A549 (cell line): ENCODE results near the gene BBIP1. TPM values are rescaled to one million over a fixed set of nuclear protein-coding genes. Genes with fewer than 3 reads are reported as not detected.
A peak's percentile ranks its signal among the peaks of the same experiment; 100 is the strongest.
"Not testable (repeated sequence)": the region's sequence is repeated elsewhere in the genome, so short reads cannot be mapped to it uniquely, and the experiment has no call there.

Source experiments
- ATAC-seq, 2 experiments: fragments of 200-7000 bp in 1 of 2; fragments of >200 bp in 1 of 2; cut with Nextera tagmentation in 1 of 2; cut with Tn5 transposase in 1 of 2; 3 replicates each; pipeline versions ENCODE4 v1.8.0 to v1.9.1; 2018 to 2020; ENCODE audit warnings: mild to moderate bottlenecking in 1 of 2, moderate library complexity in 1 of 2
- CTCF ChIA-PET: fragments of 300-600 bp; sonication (Branson Sonifier 250); formaldehyde crosslinking; extraction: SDS; loops from one replicate; lab custom pipeline; 2021; ENCODE audit warnings: antibody characterized with exemption, inconsistent platforms; lab: Yijun Ruan, JAX
- POLR2A ChIA-PET: fragments of 350-600 bp; formaldehyde crosslinking; extraction: SDS; loops from one replicate; lab custom pipeline; 2021; ENCODE audit warnings: antibody characterized with exemption, inconsistent platforms; lab: Yijun Ruan, JAX
- DNase-seq, 2 experiments: peaks; one replicate each; pipeline versions ENCODE4 v3.0.0 to v3.0.0-alpha.2; 2011 to 2016; ENCODE audit warnings: low read depth in 1 of 2, low spot score in 1 of 2
- FAIRE-seq: peaks from 2 replicates; lab custom pipeline; 2011; peaks lifted over from hg19 to GRCh38; lab: Jason Lieb, UNC
- H3K27ac ChIP-seq, 2 experiments: fragments of >200 bp; sonication (Bioruptor Twin); formaldehyde crosslinking; 3 replicates each; pipeline ENCODE4 v1.5.1; 2016 to 2017
- H3K4me1 ChIP-seq: fragments of >200 bp; sonication (Bioruptor Twin); formaldehyde crosslinking; 3 replicates; pipeline ENCODE4 v1.6.1; 2016
- H3K4me2 ChIP-seq: fragments of >200 bp; sonication (Bioruptor Twin); formaldehyde crosslinking; 3 replicates; pipeline ENCODE4 v1.6.1; 2016
- H3K4me3 ChIP-seq: fragments of >200 bp; sonication (Bioruptor Twin); formaldehyde crosslinking; 3 replicates; pipeline ENCODE4 v1.5.1; 2016
- H3K9me3 ChIP-seq: fragments of >200 bp; sonication (Bioruptor Twin); formaldehyde crosslinking; 3 replicates; pipeline ENCODE4 v1.6.1; 2016
- BHLHE40 ChIP-seq: IDR thresholded peaks from 2 replicates; pipeline ENCODE4 v1.6.1; 2012; ENCODE audit warnings: low read depth, low read length, inconsistent platforms
- EHF ChIP-seq: fragments of 250-450 bp; sonication (Bioruptor Pico); IDR thresholded peaks from 2 replicates; pipeline ENCODE4 v1.5.0; 2020; ENCODE audit warnings: mild to moderate bottlenecking
- EP300 ChIP-seq, 2 experiments: fragments of >200 bp; sonication (Bioruptor Twin); formaldehyde crosslinking; IDR thresholded peaks; 2 replicates in 1 of 2; 3 replicates in 1 of 2; pipeline ENCODE4 v1.6.1; 2016 to 2017
- ESRRA ChIP-seq: fragments of 150-350 bp; IDR thresholded peaks from 2 replicates; pipeline ENCODE4 v1.6.1; 2014; ENCODE audit warnings: mild to moderate bottlenecking, low read length, borderline replicate concordance
- FOSL2 ChIP-seq, 2 experiments: fragments of 450-650 bp in 1 of 2; fragments of >200 bp in 1 of 2; sonication (Bioruptor Twin) in 1 of 2; formaldehyde crosslinking; IDR thresholded peaks; 2 replicates each; pipeline versions ENCODE4 v1.5.0 to v1.6.1; 2016 to 2020; ENCODE audit warnings: mild to moderate bottlenecking in 1 of 2, moderate library complexity in 1 of 2
- FOXS1 ChIP-seq: fragments of 250-450 bp; sonication (Bioruptor Pico); IDR thresholded peaks from 2 replicates; pipeline ENCODE4 v1.5.0; 2020; ENCODE audit warnings: mild to moderate bottlenecking, moderate library complexity
- GATA3 ChIP-seq: IDR thresholded peaks from 2 replicates; pipeline ENCODE4 v1.6.1; 2012; ENCODE audit warnings: borderline replicate concordance
- HOXB5 ChIP-seq: fragments of 250-450 bp; sonication (Bioruptor Pico); IDR thresholded peaks from 2 replicates; pipeline ENCODE4 v1.5.0; 2020; ENCODE audit warnings: mild to moderate bottlenecking, moderate library complexity
- JUN ChIP-seq, 2 experiments: fragments of >200 bp; sonication (Bioruptor Twin); formaldehyde crosslinking; IDR thresholded peaks; 2 replicates in 1 of 2; 3 replicates in 1 of 2; pipeline ENCODE4 v1.6.1; 2016 to 2017
- KDM1A ChIP-seq: fragments of 200-600 bp; sonication (generic); IDR thresholded peaks from 2 replicates; pipeline ENCODE4 v1.6.1; 2016; ENCODE audit warnings: low read depth, mild to moderate bottlenecking
- MAZ ChIP-seq: fragments of 150-350 bp; IDR thresholded peaks from 2 replicates; pipeline ENCODE4 v1.6.1; 2014; ENCODE audit warnings: antibody characterized with exemption, low read depth, low read length, borderline replicate concordance
- POLR2A ChIP-seq: IDR thresholded peaks from 2 replicates; pipeline ENCODE4 v1.6.1; 2012; ENCODE audit warnings: mild to moderate bottlenecking, low read length
- POLR2AphosphoS2 ChIP-seq: conservative IDR thresholded peaks from 2 replicates; pipeline ENCODE4 v1.6.1; 2012; ENCODE audit warnings: low read length, improper control_type of control experiment, inconsistent platforms
- RFX5 ChIP-seq: fragments of 450-650 bp; IDR thresholded peaks from 2 replicates; pipeline ENCODE4 v1.7.1; 2014; ENCODE audit warnings: antibody characterized with exemption, mild to moderate bottlenecking, moderate library complexity
- ZFP36 ChIP-seq: fragments of 450-650 bp; IDR thresholded peaks from 2 replicates; pipeline ENCODE4 v1.6.1; 2014; ENCODE audit warnings: borderline replicate concordance; ENCODE audit not compliant: partially characterized antibody
- WGBS: methylation state at CpG from one replicate; pipeline ENCODE4 v1.1.6; 2017; ENCODE audit errors: missing lambda C conversion rate; 5-methylcytosine and 5-hydroxymethylcytosine counted together
- polyA plus RNA-seq, 4 experiments: library from polyadenylated mRNA; depleted of rRNA in 3 of 4; stranded (reverse); fragments of >200 nt; fragmentation: RNase III in 1 of 4; extraction: RNeasy Plus Mini Kit Qiagen cat#74134 plus additional on column Dnase treatment in 1 of 4; gene quantifications; 2 replicates in 3 of 4; 3 replicates in 1 of 4; pipeline ENCODE4 v1.2.3, GENCODE V29; 2011 to 2017
- TF ChIP-seq, protein P1 (sequence below): IDR thresholded peaks from 2 replicates; pipeline ENCODE4 v1.6.1; 2012; ENCODE audit warnings: low read depth, borderline replicate concordance
- TF ChIP-seq, protein P2 (sequence below): fragments of 250-450 bp; sonication (Bioruptor Pico); IDR thresholded peaks from 2 replicates; pipeline ENCODE4 v1.5.0; 2020; ENCODE audit warnings: low read depth, mild to moderate bottlenecking, moderate library complexity
- TF ChIP-seq, protein P3 (sequence below): fragments of 200-600 bp; sonication (generic); IDR thresholded peaks from 2 replicates; pipeline ENCODE4 v1.6.1; 2016; ENCODE audit warnings: antibody characterized with exemption, mild to moderate bottlenecking, moderate library complexity

Gene BBIP1
- polyA plus RNA-seq, 2 of the 4 experiments (the other 2 are of a cell fraction) = 57.2 to 83.4 TPM

DNA sequence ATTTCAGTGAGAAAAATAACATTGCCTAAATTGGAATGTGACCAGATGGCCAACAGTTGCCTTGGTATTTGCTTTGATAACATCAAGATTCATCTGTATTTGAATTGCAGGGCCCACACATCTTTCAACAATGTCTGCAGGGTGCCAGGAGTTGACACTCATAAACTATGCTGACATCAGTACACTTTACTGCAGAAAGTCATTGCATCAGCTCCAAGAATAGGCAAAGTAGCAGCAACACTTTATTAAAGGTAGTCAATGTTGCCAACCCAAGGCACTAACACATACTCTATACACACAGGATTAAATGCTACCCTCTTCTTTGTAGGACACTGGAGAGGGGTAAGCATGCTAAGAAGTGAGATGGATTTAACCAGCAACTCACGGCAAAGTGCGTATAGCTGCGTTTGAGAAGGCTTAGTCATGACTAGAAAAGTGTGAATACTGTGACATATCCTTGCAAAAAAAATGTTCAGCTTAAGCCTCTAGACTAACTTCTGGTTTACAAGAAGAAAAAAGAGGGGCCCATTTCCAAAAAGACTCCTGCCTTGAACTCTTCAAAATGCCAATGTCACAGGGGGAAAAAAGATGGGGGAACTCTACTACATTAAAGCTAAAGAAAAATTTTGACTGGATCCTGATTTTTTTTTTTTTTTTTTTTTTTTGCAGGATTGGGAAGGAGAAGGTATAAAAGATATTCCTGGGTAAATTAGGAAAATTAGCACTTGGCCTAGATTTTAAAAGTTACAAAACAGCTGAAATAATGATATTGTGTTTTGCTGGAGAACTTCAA lies 2.2 kb downstream of the BBIP1 start:
- DNase-seq (peak in 1 of 2 experiments; percentile 46), ATAC-seq (no peak), FAIRE-seq (no peak)
- H3K4me2 ChIP-seq = peak overlapping the region; percentile 76
- TF ChIP-seq GATA3 (peak; percentile 59; the same call in 1 of the 2 replicates), FOSL2 (IDR thresholded peaks at IDR 0.05) (no peak), FOSL2 (CRISPR knock-in tag; IDR thresholded peaks at IDR 0.05) (no peak), EP300 (IDR thresholded peaks at IDR 0.05) (0 out of 5 replicates have a peak, but pooled peaks of 1 of the 2 experiments have one; percentile 16)
- ChIA-PET CTCF (interaction anchor here (0.6 to 2.3 kb wide), 3 partner anchors 19 to 369 kb away, joined by 3 to 8 read pairs (median 8); no protein-coding TSS in a partner anchor), POLR2A (interaction anchor here (0.7 to 2.6 kb wide), 2 partner anchors 15 to 26 kb away, joined by 5 to 20 read pairs; no protein-coding TSS in a partner anchor)
- no peak overlapping the region for H3K4me3 ChIP-seq
- H3K9me3 ChIP-seq = no peaks in the 10 kb centered on the region
- H3K27ac ChIP-seq = peak overlapping the region; percentile 43 to 59; a peak in 3 of 6 replicates
- H3K4me1 ChIP-seq = peaks cover 29% of the 10 kb centered on the region
- 69% methylated on average over 3 of the region's 3 CpGs for WGBS

DNA sequence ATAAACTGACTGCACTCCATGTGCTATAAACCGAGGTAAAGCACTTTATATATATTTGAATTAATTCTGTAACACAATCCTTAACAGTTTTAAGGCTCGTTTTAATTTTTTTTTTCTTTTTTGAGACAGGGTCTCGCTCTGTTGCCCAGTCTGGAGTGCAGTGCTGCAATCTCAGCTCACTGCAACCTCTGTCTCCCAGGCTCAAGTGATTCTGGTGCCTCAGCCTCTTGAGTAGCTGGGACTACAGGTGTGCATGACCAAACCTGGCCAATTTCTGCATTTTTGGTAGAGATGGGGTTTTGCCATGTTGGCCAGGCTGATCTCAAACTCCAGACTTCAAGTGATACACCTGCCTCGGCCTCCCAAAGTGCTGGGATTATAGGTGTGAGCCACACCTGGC lies 3.4 kb downstream of the BBIP1 start:
- H3K4me2 ChIP-seq = peak overlapping the region; percentile 76; the same call in 1 of the 3 replicates
- H3K27ac ChIP-seq, DNase-seq, CTCF ChIA-PET, POLR2A ChIA-PET, ATAC-seq, H3K4me3 ChIP-seq, FAIRE-seq, H3K9me3 ChIP-seq: not testable (repeated sequence)
- H3K4me1 ChIP-seq = peaks cover 21% of the 10 kb centered on the region
- WGBS = 84% methylated on average over 4 of the region's 4 CpGs

DNA sequence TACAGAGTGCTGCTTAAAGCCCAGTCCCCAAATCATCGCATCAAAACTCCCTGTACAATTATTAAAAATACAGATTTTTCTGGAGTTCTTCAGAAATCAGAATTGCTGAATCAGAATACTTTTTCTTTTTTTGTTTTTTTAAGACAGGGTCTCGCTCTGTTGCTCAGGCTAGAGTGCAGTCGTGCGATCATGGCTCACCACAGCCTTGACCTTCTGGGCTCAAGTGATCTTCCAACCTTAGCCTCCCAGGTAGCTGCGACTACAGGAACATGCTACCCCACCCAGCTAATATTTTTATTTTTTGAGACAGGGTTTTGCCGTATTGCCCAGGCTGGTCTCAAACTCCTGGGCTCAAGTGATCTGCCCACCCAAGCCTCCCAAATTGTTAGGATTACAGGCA lies 3.9 kb downstream of the BBIP1 start:
- no peak for ATAC-seq
- peaks cover 21% of the 10 kb centered on the region for H3K4me1 ChIP-seq
- TF ChIP-seq MAZ (no peak), BHLHE40 (no peak), GATA3 (no peak), EHF (CRISPR knock-in tag) (no peak)
- TF ChIP-seq, protein P1, sequence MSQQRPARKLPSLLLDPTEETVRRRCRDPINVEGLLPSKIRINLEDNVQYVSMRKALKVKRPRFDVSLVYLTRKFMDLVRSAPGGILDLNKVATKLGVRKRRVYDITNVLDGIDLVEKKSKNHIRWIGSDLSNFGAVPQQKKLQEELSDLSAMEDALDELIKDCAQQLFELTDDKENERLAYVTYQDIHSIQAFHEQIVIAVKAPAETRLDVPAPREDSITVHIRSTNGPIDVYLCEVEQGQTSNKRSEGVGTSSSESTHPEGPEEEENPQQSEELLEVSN = no peak
- TF ChIP-seq, protein P2, sequence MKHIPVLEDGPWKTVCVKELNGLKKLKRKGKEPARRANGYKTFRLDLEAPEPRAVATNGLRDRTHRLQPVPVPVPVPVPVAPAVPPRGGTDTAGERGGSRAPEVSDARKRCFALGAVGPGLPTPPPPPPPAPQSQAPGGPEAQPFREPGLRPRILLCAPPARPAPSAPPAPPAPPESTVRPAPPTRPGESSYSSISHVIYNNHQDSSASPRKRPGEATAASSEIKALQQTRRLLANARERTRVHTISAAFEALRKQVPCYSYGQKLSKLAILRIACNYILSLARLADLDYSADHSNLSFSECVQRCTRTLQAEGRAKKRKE (CRISPR knock-in tag) = no peak
- TF ChIP-seq, all 56 proteins: peak for 0
- Histone ChIP-seq H3K4me2 (no peak overlapping the region), H3K27ac (no peak overlapping the region), H3K9me3 (no peaks in the 10 kb centered on the region), H3K4me3 (no peak overlapping the region)
- DNase-seq = no peak
- 95% methylated on average over 6 of the region's 6 CpGs for WGBS
- POLR2A ChIA-PET = no interaction called here
- no peak for FAIRE-seq
- CTCF ChIA-PET = interaction anchor here (0.7 kb wide), 1 partner anchor 169 kb away, joined by 3 read pairs; no protein-coding TSS in a partner anchor

DNA sequence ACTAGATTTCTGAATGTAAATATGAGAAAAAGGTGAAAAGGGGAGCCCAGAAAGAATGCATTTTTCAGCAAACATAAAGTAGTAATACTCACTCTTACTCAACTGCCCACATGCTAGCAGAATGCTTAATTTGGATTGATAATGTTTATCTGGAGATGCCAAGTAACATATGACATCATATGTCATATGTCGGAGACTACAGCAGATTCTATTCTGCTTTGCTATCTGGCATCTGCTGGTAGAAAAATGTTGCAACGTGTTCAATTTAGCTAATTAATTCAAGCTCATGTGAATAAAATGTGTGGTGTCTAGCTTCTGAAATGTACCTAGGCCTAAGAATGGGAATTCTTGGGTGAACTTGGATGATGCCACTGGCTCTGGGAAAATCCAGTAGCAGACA lies 4.5 kb downstream of the BBIP1 start:
- no peak for ATAC-seq
- Histone ChIP-seq H3K9me3 (no peaks in the 10 kb centered on the region), H3K4me2 (no peak overlapping the region), H3K27ac (no peak overlapping the region), H3K4me3 (no peak overlapping the region), H3K4me1 (peaks cover 21% of the 10 kb centered on the region)
- DNase-seq = no peak
- ChIA-PET CTCF (interaction anchor here (0.6 to 1.1 kb wide), 3 partner anchors 168 to 994 kb away, joined by 3 read pairs; no protein-coding TSS in a partner anchor), POLR2A (interaction anchor here (0.8 kb wide), 1 partner anchor 9 kb away, joined by 3 read pairs; no protein-coding TSS in a partner anchor)
- FAIRE-seq = no peak
- 95% methylated on average over 2 of the region's 2 CpGs for WGBS
- TF ChIP-seq MAZ = no peak
- no peak for TF ChIP-seq HOXB5 (CRISPR knock-in tag)
- no peak for TF ChIP-seq ZFP36
- TF ChIP-seq, protein P3, sequence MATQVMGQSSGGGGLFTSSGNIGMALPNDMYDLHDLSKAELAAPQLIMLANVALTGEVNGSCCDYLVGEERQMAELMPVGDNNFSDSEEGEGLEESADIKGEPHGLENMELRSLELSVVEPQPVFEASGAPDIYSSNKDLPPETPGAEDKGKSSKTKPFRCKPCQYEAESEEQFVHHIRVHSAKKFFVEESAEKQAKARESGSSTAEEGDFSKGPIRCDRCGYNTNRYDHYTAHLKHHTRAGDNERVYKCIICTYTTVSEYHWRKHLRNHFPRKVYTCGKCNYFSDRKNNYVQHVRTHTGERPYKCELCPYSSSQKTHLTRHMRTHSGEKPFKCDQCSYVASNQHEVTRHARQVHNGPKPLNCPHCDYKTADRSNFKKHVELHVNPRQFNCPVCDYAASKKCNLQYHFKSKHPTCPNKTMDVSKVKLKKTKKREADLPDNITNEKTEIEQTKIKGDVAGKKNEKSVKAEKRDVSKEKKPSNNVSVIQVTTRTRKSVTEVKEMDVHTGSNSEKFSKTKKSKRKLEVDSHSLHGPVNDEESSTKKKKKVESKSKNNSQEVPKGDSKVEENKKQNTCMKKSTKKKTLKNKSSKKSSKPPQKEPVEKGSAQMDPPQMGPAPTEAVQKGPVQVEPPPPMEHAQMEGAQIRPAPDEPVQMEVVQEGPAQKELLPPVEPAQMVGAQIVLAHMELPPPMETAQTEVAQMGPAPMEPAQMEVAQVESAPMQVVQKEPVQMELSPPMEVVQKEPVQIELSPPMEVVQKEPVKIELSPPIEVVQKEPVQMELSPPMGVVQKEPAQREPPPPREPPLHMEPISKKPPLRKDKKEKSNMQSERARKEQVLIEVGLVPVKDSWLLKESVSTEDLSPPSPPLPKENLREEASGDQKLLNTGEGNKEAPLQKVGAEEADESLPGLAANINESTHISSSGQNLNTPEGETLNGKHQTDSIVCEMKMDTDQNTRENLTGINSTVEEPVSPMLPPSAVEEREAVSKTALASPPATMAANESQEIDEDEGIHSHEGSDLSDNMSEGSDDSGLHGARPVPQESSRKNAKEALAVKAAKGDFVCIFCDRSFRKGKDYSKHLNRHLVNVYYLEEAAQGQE = no peak
- TF ChIP-seq POLR2AphosphoS2 = no peak
- TF ChIP-seq RFX5 = no peak
- no peak for TF ChIP-seq KDM1A
- TF ChIP-seq POLR2A = no peak
- TF ChIP-seq, protein P1 = no peak
- no peak for TF ChIP-seq ESRRA
- TF ChIP-seq BHLHE40 = no peak
- TF ChIP-seq FOXS1 = no peak
- no peak for TF ChIP-seq JUN (IDR thresholded peaks at IDR 0.05)
- TF ChIP-seq, protein P2 (CRISPR knock-in tag) = no peak
